ENCODE measurements around the gene PRR35.

Gene PRR35

DNA sequence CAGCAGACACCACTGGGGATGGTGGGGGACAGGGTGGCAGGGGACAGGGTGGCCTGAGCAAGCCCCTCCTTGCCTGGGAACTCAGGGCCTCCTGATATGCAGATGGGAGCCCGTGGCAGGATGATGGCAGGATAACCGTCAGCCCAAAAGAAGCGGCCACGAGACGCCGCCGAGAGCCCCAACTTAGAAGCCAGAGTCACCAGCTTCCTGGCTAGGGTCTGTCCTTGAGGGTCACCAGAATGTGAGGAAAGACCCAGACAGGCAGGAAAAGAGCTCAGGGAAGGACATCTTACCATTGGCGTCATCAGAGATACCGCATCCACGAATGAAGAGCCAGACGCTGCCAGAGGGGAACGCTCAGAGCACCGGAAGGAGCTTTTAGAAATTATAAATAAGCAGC, 49.1 kb downstream of the PRR35 start:
- ChIA-PET POLR2A (interaction anchor here (1.6 kb wide), 1 partner anchor 27 kb away, joined by 6 read pairs; the partner anchor contains the start of gene METTL26), CTCF (interaction anchor here (1.6 kb wide), 1 partner anchor 12 kb away, joined by 6 read pairs; no protein-coding TSS in a partner anchor)
- DNase-seq (ENCODE audit: extremely low spot score) = no peak

DNA sequence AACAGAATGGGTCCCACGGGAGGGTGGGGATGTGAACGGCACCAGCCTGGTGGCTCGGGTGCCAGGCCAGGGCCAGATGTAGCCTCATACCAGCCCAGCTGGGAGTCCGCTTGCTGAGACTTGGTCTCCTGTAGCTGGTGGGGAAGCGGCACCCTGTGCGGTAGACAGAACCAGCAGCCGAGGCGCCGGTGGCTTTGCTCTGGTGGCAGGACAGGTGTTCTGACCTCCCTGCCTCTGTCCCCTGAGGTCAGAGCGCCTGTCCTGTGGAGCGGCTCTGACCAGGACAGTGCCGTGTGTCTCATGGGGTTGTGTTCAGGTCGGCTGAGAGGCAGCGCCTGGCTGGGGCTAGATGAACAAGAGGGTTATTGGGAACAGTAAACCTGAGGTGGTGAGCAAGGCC, 49.8 kb downstream of the PRR35 start:
- CTCF ChIA-PET = interaction anchor here (1.6 kb wide), 1 partner anchor 12 kb away, joined by 6 read pairs; no protein-coding TSS in a partner anchor
- DNase-seq (ENCODE audit: extremely low spot score) = no peak
- TF ChIP-seq NFRKB (IDR thresholded peaks at IDR 0.05) (no peak), FOXK2 (IDR thresholded peaks at IDR 0.05) (no peak), ZNF384 (IDR thresholded peaks at IDR 0.05) (no peak), FOXA1 (IDR thresholded peaks at IDR 0.05) (no peak), ELF4 (IDR thresholded peaks at IDR 0.05) (no peak), CTBP1 (IDR thresholded peaks at IDR 0.05; ENCODE audit: borderline replicate concordance) (no peak), L3MBTL2 (conservative IDR thresholded peaks at IDR 0.05) (no peak), TARDBP (IDR thresholded peaks at IDR 0.05) (no peak), FOXM1 (IDR thresholded peaks at IDR 0.05; ENCODE audit: borderline replicate concordance) (no peak), SUZ12 (IDR thresholded peaks at IDR 0.05) (no peak), BHLHE40 (IDR thresholded peaks at IDR 0.05; ENCODE audit: borderline replicate concordance) (no peak), SP1 (IDR thresholded peaks at IDR 0.05) (no peak), LEF1 (IDR thresholded peaks at IDR 0.05; ENCODE audit: borderline replicate concordance) (no peak), ARNT (IDR thresholded peaks at IDR 0.05) (no peak), HDGF (IDR thresholded peaks at IDR 0.05; ENCODE audit: borderline replicate concordance) (no peak)
- TF ChIP-seq, protein P1, sequence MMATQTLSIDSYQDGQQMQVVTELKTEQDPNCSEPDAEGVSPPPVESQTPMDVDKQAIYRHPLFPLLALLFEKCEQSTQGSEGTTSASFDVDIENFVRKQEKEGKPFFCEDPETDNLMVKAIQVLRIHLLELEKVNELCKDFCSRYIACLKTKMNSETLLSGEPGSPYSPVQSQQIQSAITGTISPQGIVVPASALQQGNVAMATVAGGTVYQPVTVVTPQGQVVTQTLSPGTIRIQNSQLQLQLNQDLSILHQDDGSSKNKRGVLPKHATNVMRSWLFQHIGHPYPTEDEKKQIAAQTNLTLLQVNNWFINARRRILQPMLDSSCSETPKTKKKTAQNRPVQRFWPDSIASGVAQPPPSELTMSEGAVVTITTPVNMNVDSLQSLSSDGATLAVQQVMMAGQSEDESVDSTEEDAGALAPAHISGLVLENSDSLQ (IDR thresholded peaks at IDR 0.05) = no peak
- POLR2A ChIA-PET = interaction anchor here (1.6 kb wide), 1 partner anchor 26 kb away, joined by 6 read pairs; the partner anchor contains the start of gene METTL26

More for the DNA sequence above, 49.1 kb downstream of the PRR35 start:
- TF ChIP-seq ARNT (IDR thresholded peaks at IDR 0.05) = no peak
- no peak for TF ChIP-seq L3MBTL2 (conservative IDR thresholded peaks at IDR 0.05)
- no peak for TF ChIP-seq LEF1 (IDR thresholded peaks at IDR 0.05; ENCODE audit: borderline replicate concordance)
- no peak for TF ChIP-seq FOXM1 (IDR thresholded peaks at IDR 0.05; ENCODE audit: borderline replicate concordance)
- TF ChIP-seq SP1 (IDR thresholded peaks at IDR 0.05) = no peak
- TF ChIP-seq CTBP1 (IDR thresholded peaks at IDR 0.05; ENCODE audit: borderline replicate concordance) = no peak
- TF ChIP-seq, protein P1 (IDR thresholded peaks at IDR 0.05) = no peak
- TF ChIP-seq SUZ12 (IDR thresholded peaks at IDR 0.05) = no peak
- TF ChIP-seq FOXA1 (IDR thresholded peaks at IDR 0.05) = no peak
- no peak for TF ChIP-seq ZNF384 (IDR thresholded peaks at IDR 0.05)
- no peak for TF ChIP-seq TARDBP (IDR thresholded peaks at IDR 0.05)
- TF ChIP-seq ELF4 (IDR thresholded peaks at IDR 0.05) = no peak
- no peak for TF ChIP-seq NFRKB (IDR thresholded peaks at IDR 0.05)
- no peak for TF ChIP-seq FOXK2 (IDR thresholded peaks at IDR 0.05)
- no peak for TF ChIP-seq HDGF (IDR thresholded peaks at IDR 0.05; ENCODE audit: borderline replicate concordance)
- no peak for TF ChIP-seq BHLHE40 (IDR thresholded peaks at IDR 0.05; ENCODE audit: borderline replicate concordance)

DNA sequence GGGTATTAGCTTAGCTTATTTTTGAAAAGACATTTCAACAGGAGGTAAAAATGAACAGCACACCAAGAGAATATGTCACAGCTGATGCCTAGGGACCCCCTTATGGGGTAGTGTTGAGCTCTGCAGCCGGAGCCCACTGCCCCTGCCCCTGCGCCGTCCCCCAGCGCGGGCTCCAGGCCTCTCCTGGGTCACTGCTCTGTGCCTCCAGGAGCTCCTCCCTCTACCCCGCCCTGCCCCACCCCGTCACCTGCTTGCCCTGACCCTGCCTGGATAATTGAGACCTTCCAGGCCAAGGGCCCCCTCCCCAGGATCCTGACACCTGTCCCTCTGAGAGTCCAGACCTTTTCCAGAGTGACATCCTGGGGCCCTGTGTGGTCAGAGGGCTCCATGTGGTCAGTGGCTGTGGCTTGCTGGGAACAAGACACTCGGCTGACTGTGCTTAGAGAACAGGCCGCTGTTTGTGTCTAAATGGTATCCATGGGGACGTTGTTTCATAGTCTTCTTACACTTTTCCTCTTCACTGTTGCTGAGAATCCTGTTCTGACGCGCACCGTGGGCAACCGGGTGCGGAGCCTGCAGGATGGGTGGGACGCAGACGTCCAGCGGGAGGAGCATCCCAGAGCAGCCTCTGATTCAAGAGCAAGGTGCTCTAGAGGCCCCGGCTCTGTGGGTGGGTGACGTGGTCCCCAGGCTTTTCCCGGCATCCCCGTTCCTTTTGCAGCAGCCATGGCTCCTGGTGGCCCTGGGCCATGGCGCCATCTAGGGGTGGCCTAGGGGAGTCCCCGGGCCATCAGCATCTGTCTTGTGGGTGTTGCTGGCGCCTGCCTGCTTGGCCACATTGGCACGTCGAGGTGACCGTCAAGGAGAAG, 50.6 kb downstream of the PRR35 start:
- peak; percentile 80 for DNase-seq (ENCODE audit: extremely low spot score)

DNA sequence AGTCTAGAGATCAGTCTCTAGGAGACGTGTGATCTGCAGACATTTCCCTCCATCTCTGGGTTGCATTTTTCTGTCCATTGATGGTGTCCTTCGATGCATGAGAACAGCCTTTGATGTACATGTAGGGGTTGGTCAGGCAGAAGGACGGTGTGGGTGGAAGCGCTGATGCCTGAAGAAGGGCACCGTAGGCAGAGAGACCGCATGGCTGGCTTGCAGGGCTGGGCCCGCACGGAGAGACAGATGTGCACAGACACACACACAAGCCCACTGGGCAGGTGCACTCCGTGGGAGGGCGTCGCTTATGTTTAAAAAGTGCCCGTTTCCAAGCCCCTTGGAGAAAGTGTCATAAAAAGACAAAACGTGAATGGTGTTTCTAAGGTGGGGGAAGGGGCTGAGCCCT, 54.9 kb downstream of the PRR35 start:
- ChIA-PET POLR2A (no interaction called here), CTCF (no interaction called here)
- TF ChIP-seq CTBP1 (IDR thresholded peaks at IDR 0.05; ENCODE audit: borderline replicate concordance) (no peak), SP1 (IDR thresholded peaks at IDR 0.05) (no peak), TARDBP (IDR thresholded peaks at IDR 0.05) (no peak), SUZ12 (IDR thresholded peaks at IDR 0.05) (no peak), FOXM1 (IDR thresholded peaks at IDR 0.05; ENCODE audit: borderline replicate concordance) (no peak), ARNT (IDR thresholded peaks at IDR 0.05) (no peak)
- DNase-seq (ENCODE audit: extremely low spot score) = no peak

More for the DNA sequence above, 50.6 kb downstream of the PRR35 start:
- ChIA-PET POLR2A (interaction anchor here (1.6 kb wide), 1 partner anchor 26 kb away, joined by 6 read pairs; the partner anchor contains the start of gene METTL26), CTCF (interaction anchor here (0.5 to 1.6 kb wide), 3 partner anchors 11 to 166 kb away, joined by 3 to 6 read pairs (median 3); no protein-coding TSS in a partner anchor)
- TF ChIP-seq SUZ12 (IDR thresholded peaks at IDR 0.05) (no peak), CTBP1 (IDR thresholded peaks at IDR 0.05; ENCODE audit: borderline replicate concordance) (no peak), L3MBTL2 (conservative IDR thresholded peaks at IDR 0.05) (no peak), HDGF (IDR thresholded peaks at IDR 0.05; ENCODE audit: borderline replicate concordance) (no peak), ZNF384 (IDR thresholded peaks at IDR 0.05) (no peak), ELF4 (IDR thresholded peaks at IDR 0.05) (no peak), FOXA1 (IDR thresholded peaks at IDR 0.05) (no peak), ARNT (IDR thresholded peaks at IDR 0.05) (no peak), BHLHE40 (IDR thresholded peaks at IDR 0.05; ENCODE audit: borderline replicate concordance) (no peak), LEF1 (IDR thresholded peaks at IDR 0.05; ENCODE audit: borderline replicate concordance) (no peak), FOXM1 (IDR thresholded peaks at IDR 0.05; ENCODE audit: borderline replicate concordance) (no peak), SP1 (IDR thresholded peaks at IDR 0.05) (no peak), NFRKB (IDR thresholded peaks at IDR 0.05) (no peak), FOXK2 (IDR thresholded peaks at IDR 0.05) (no peak), TARDBP (IDR thresholded peaks at IDR 0.05) (no peak)
- TF ChIP-seq, protein P1 (IDR thresholded peaks at IDR 0.05) = no peak
